SH-SY5Y (cell line): ENCODE results near the gene PDE4B.

ENCODE experiments used
- GATA2 ChIP-seq: IDR thresholded peaks from 2 replicates; pipeline ENCODE4 v1.6.1; 2011; ENCODE audit warnings: mild to moderate bottlenecking, low read depth, low read length
- GATA3 ChIP-seq: IDR thresholded peaks from 2 replicates; pipeline ENCODE4 v1.6.1; 2011; ENCODE audit warnings: low read depth, mild to moderate bottlenecking, low read length, moderate library complexity

Gene PDE4B

DNA sequence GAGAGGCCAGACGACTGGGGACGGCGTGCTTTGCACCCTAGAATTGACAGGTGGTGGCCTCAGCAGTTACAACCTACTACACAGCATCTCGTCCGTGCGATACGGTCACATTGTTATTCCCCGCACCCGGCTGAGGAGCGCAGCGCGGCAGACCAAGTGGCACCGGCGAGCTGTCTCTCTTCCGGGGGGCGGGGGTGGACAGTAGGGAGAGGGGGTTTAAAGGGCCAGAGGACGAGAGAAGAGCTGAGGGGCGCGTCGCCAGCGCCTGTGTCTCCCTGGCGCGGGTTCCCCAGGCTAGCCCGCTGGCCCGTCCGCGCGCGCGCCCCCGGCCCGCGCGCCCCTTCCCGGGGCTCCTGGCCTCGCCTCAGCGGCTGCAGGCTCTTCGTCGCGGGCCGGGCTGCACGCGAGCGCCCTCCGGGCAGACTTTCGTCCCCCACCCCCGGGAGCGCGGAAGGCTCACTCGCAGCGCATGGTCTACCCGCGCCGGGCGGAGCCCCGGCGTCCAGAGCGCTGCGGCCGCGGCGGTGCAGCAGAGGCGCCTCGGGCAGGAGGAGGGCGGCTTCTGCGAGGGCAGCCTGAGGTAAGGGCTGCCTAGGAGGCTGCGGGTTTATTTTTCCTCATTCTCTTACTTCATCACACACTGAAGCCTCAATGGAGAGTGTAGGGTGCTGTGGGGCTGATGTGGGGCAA lies at the start of gene PDE4B:
Gene PDE4B, plus strand, starts transcription at position 227 of the 690 bp plus-strand sequence.
- TF ChIP-seq GATA3 (no peak), GATA2 (no peak)

DNA sequence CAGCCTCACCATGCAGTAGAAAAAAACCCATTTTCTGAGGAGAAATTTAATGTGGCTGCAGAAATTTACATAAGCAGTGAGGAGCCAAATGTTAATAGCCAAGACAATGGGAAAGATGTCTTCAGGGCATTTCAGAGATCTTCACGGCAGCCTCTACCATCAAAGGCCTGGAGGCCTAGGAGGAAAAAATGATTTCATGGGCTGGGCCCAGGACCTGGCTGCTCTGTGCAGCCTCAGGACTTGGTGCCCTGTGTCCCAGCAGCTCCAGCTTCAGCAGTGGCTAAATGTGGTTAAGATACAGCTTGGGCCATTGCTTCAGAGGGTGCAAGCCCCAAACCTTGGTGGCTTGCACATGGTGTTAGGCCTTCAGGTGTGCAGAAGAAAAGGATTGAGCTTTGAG lies 48.0 kb upstream of the PDE4B start:
- no peak for TF ChIP-seq GATA3
- no peak for TF ChIP-seq GATA2

DNA sequence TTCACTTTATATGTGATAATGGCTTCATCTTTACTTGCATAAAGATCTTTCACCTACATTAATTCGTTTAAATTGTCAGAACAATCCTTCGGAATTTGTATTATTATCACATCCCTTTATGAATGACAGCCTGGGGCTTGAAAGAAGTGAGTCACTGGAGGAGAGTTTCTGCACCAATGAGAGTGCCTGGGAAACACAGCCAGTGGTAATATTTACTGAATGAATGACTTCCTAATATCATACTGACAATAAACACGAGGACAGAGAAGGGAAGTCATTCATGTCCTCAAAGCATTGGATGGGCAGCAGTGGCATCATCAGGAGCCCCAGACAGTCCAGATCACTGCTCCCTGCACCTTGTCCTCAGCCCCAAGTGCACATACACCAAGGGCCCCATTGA lies 40.7 kb upstream of the PDE4B start:
- TF ChIP-seq GATA2: no peak
- no peak for TF ChIP-seq GATA3

DNA sequence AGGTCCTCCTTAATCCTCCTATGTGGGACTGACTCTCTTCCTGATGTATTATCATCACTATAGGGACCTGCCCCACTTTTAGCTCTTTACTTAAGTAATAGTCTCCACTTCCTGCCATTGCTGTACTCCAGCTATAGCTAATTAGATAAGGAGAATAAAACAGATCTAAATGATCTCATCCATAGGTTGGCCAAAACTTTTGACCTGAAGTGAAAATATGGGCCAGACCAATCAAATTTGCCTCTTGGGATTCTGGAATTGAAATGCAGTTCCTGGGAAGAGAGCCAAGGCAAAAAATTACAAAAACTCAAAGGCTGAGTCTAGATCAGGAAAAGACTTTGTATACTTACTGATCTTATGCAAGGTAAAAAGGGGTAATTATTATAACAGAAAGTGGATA lies 36.1 kb upstream of the PDE4B start:
- TF ChIP-seq GATA3 (no peak), GATA2 (no peak)

DNA sequence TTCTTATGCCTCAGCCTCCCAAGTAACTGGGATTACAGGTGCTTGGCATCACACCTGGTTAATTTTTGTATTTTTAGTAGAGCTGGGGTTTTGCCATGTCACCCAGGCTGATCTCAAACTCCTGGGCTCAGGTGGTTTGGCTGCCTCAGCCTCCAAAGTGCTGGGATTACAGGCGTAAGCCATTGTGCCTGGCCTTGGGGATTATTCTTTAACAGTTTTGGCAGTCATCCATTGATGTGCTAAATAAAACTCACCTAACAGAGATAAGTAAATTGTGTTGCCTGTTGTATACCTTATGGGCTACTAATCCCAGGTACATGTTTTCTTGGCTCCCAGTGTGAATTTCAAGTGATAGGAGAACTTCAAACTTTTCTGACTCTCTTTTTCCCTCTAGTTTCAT lies 35.2 kb upstream of the PDE4B start:
- TF ChIP-seq GATA3: no peak
- TF ChIP-seq GATA2: no peak

DNA sequence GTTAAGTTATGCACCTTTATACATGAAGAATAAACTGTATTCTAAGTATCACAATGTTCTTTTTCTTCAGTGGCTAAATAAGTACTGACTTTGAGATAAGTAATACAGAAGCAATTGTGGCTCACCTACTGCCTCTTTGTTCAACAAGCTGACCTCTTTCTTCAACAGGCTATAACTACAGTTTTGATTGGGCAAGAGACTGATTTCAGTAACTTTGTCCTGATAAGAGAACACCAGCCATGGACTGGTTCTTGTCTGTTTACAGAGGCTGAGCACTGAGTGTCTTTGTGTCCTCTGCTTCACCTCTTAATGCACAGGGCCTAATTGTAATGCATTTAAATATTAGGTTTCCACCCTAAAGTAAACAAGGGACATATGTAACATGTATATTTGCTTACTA lies 34.6 kb upstream of the PDE4B start:
- TF ChIP-seq GATA3: no peak
- no peak for TF ChIP-seq GATA2

DNA sequence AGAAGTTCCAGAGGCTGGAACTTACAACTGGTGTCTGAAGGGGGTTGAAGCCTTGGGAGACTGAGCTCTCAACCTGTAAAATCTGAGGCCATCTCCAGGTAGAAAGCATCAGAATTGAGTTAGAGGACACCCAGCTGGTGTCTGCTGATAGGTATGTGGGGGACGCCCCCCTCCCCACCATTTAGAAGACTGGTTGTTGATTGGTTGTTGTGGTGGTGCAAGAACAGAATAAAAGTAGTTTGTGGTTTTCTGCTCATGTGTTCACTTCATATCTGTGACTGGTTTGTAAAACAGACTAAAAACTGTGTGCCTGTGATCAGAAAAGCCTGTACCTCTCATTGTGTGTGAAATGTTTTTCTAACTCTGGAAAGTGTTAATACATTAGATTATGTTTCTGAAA lies 33.2 kb upstream of the PDE4B start:
- TF ChIP-seq GATA2 (no peak), GATA3 (no peak)

DNA sequence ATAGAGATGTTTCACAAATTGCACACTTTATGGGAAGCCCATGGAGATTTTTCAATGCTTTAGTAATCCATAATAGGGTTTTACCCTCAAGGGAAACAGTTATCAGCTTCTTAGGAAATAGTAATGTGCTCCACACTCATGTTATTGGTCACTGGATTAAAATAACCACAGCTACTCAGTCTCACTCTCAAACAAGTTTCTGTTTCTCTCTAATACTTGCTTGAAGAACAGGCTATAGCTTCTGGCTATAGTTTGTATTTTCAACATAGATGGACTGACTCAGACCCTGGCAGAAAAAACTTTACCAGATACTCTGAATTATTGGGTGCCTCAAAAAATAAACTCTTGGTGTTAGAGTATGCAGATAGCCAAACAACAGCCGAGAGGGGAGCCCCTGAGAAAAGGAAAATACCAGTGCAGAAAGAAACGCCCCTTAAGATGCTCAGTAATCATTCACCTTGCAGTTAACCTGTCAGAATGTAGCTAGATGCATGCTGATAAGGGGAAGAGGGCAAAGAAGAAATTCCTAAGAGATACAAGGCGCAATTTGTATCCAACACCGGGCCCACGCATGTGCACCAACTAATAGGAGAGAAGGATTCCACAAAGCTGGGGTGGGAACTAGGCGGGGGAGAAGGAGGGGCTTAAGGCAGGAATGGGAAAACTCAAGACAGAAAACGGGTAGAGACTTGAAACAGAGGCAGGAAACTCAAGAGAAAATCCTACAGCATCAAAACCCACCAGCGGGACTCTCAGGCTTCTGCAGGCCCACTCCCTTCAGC lies 30.4 kb upstream of the PDE4B start:
- TF ChIP-seq GATA3: no peak
- TF ChIP-seq GATA2: no peak

DNA sequence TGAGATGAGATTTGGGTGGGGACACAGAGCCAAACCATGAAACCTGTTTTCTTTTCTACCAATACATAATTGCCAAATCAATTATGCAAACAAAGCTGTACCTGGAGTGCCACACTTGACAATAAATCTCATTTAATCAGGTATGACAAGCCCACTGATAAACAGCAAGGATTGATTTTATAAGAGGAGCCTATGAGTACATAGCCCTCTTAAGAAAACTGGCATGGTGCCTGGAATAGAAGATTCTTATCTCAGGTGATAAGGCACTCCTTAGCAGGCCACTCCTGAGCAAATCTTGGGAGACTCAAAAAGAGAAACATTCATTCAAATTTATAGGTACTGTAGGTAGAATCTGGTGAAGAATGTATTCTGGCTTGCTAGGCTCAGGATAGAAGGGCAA lies 28.6 kb upstream of the PDE4B start:
- TF ChIP-seq GATA2 (no peak; the same call in 1 of the 2 replicates), GATA3 (no peak)

DNA sequence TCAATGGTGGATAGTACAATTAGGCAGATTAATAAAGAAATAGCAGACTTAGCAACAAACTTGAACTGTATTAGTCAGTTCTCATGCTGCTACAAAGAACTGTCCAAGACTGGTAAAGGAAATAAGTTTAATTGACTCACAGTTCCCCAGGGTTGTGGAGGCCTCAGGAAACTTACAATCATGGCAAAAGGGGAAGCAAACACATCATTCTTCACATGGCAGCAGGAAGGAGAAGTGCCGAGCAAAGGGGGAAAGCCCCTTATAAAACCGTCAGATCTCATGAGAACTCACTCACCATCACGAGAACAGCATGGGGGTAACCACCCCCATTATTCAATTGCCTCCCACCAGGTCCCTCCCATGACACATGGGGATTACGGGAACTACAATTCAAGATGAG lies 27.1 kb upstream of the PDE4B start:
- no peak for TF ChIP-seq GATA3
- TF ChIP-seq GATA2: no peak

DNA sequence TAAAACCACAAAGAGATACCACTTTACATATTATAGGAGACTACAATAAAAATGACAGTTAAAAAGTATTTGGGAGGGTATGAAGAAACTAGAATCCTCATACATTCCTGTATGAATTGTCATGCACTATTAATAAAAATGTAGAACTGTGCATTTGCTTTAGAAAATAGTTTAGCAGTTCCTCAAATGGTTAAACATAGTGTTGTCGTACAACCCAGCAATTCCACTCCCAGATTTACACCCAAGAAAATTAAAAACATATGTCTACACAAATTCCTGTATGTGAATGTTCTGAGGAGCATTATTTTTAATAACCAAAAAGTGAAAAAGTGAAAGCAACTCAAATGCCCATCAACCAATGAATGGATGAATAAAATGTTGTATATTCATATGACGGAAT lies 23.1 kb upstream of the PDE4B start:
- no peak for TF ChIP-seq GATA2
- TF ChIP-seq GATA3: no peak

DNA sequence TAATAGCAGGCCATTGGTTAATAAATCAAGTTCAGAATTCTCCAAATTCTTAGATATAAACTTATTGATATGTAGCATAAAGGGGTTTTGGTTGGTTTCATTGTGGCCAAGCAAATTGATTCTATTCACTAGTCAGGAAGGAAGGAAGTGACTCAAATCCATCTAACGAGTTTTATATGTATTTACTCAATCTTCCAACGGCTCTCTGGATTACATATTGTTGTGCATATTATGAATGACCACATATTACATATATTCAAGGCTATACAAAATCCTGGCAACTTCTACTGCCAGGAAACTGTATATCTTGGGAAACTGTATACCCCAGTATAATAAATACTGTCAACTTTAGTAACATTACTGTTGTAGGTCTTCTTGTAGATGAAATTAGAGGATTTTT lies 20.1 kb upstream of the PDE4B start:
- TF ChIP-seq GATA3 (no peak), GATA2 (no peak)

DNA sequence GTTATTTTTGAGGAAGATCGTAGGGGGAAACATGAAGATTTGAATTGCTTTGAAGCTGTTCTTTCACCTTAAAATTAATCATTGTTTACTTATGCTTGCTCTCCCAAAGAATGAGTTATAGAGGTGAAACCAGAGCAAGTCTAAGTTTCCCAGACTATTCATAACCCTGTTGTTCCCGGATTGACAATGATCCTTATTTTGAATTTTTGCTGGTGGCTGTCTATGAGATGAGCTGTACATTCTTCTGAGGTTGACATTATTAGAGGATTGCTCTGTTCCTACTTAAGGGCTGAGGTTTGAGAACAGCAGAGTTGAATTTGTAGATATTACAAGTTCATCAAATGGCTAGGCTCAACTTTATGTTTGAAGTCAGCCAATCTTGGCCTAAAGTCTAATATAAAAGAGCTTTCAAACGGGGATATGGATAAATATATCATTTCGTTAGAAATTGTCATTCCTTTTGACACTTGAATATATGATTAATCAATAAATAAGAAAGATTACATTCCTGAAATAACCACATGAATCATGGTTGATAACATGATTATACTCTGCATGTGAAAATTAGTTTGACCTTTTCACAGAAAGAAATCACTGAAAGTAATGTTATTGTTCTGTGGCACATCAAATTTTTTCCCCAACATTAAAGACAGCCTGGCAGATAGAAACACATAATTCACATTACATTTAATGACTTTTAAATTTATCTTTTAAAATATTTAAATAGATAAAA lies 19.1 kb upstream of the PDE4B start:
- TF ChIP-seq GATA3 (no peak), GATA2 (no peak)

DNA sequence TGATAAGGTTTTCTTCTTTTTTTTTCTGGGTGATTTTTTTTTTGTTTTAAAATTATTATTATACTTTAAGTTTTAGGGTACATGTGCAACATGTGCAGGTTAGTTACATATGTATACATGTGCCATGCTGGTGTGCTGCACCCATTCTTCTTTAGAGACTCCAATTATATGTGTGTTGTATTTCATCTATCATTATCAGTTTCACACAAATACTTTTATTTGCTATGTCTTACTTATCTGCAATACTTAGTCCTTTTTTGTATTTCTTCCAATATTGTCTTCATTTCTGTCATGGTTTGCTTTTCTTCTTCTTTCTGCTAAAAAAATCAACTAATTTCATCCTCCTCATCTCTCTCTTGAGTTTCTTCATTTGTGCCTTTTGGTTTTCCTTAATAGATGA lies 3.9 kb upstream of the PDE4B start:
- TF ChIP-seq GATA2: no peak
- no peak for TF ChIP-seq GATA3
